Stomach (tissue), 9 donors: ENCODE data around the gene RINT1. TPM values are rescaled to one million over a fixed set of nuclear protein-coding genes. Genes with fewer than 3 reads are reported as not detected.

Experiments used
- DNase-seq, 2 donors: peaks; one replicate each; pipeline versions ENCODE4 v3.0.0 to v3.0.0-alpha.2; 2013 to 2019
- H3K27ac ChIP-seq, 5 donors: fragments of 200-600 bp in 4 of 5; sonication (generic) in 4 of 5; one replicate each; pipeline ENCODE4 v1.5.1; 2013 to 2019; ENCODE audit warnings: mild to moderate bottlenecking in 1 of 5, moderate library complexity in 1 of 5
- H3K27me3 ChIP-seq, 3 donors: fragments of 200-600 bp; sonication (generic); one replicate each; pipeline ENCODE4 v1.5.1; 2017 to 2019; ENCODE audit warnings: mixed run types in 1 of 3
- H3K36me3 ChIP-seq, 4 donors: fragments of 200-600 bp; sonication (generic); 1 replicate in 3 of 4; 2 replicates in 1 of 4; pipeline ENCODE4 v1.5.1; 2016 to 2019
- H3K4me1 ChIP-seq, 4 donors: fragments of 200-600 bp; sonication (generic); one replicate each; pipeline ENCODE4 v1.5.1; 2016 to 2019
- H3K4me3 ChIP-seq, 4 donors: fragments of 200-600 bp; sonication (generic) in 3 of 4; one replicate each; pipeline ENCODE4 v1.5.1; 2016 to 2019; ENCODE audit warnings: mild to moderate bottlenecking in 1 of 4
- H3K9me3 ChIP-seq, 4 donors: fragments of 200-600 bp; sonication (generic); one replicate each; pipeline ENCODE4 v1.5.1; 2016 to 2019
- CTCF ChIP-seq, 7 experiments: fragments of 450-650 bp in 4 of 7; fragments of 200-600 bp in 3 of 7; sonication (generic) in 3 of 7; IDR thresholded peaks; one replicate each; pipeline ENCODE4 v1.5.1; 2016 to 2019; ENCODE audit warnings: antibody characterized with exemption in 7 of 7, control low read depth in 2 of 7, mild to moderate bottlenecking in 1 of 7
- EP300 ChIP-seq: sonication (generic); formaldehyde crosslinking; IDR thresholded peaks from one replicate; pipeline ENCODE4 v1.6.1; 2017; ENCODE audit warnings: antibody characterized with exemption
- POLR2A ChIP-seq, 4 donors: fragments of 450-650 bp; IDR thresholded peaks; one replicate each; pipeline ENCODE4 v1.6.1; 2016; ENCODE audit warnings: antibody characterized with exemption in 4 of 4, control low read depth in 2 of 4, mild to moderate bottlenecking in 1 of 4, moderate library complexity in 1 of 4
- POLR2AphosphoS5 ChIP-seq, 3 donors: sonication (generic); formaldehyde crosslinking; IDR thresholded peaks; one replicate each; pipeline ENCODE4 v1.6.1; 2016; ENCODE audit warnings: antibody characterized with exemption in 3 of 3
- WGBS, 5 donors: extraction: QIAGEN DNeasy Blood & Tissue Kit in 3 of 5; methylation state at CpG; one replicate each; pipeline versions ENCODE4 v1.1.5 to v1.1.7; 2013 to 2018; 5-methylcytosine and 5-hydroxymethylcytosine counted together
- intact Hi-C: fragments of 100-400 bp; cut with DNase I; formaldehyde crosslinking; loops from one replicate; pipeline ENCODE4 v1.15.1; 2023; ENCODE audit warnings: low total_unique reads
- polyA plus RNA-seq, 3 donors: library from polyadenylated mRNA; stranded (reverse); fragments of 200-250 nt; gene quantifications; one replicate each; pipeline ENCODE4 v1.2.3, GENCODE V29; 2013
- total RNA-seq, 5 donors: library from RNA; depleted of rRNA; stranded (reverse); fragments of >200 nt; gene quantifications; one replicate each; pipeline versions ENCODE4 v1.1.0 to v1.2.3, GENCODE V29; 2014 to 2016
- donor health status: healthy with polysubstance abuse.
- donor health status: Bipolar disorder and iron deficiency.
- donor health status: healthy.

RINT1 gene
- total and polyA plus RNA-seq, 8 donors, result 4.9 to 79.4 (median 10.0) TPM

DNA sequence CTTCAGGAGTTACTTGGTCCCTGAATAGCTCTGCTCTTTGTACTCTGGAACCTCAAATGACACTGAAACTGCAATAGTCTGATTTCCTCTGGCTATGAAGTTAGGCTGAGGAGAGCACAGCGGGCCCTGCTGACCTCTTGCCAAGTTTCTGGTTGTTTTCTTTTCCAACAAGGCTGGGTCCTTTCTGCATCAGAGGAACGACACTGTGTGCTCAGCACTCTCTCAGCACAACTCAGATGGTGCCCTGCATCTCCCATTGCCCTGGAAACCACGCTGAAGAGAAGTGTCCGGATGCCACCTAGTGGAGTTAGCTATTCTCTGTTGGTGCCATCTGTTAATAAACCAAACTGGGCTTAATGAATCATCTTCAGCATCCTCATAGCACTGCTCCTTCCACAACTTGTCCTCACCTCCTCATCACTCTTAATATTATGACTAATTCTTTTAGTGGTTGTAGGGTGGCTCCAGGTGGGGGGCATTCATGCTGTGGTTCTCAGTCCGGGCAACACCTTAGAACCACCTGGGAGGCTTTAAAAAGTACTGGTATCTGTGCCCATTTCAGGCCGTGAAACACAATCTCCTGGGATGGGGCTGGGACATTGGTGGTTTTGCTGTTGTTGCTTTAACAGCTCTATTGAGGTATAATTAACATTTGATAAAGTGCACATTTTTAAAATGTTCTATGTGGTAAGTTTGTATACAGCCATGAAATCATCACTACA lies 57.5 kb downstream of the RINT1 start:
- Histone ChIP-seq H3K27me3 (no peaks in the 10 kb centered on the region), H3K36me3 (no peaks in the 10 kb centered on the region), H3K4me1 (peaks cover 0 to 10% (median 0%) of the 10 kb centered on the region in 4 donors), H3K4me3 (no peak overlapping the region), H3K9me3 (peaks cover 0 to 4% (median 0%) of the 10 kb centered on the region in 4 donors), H3K27ac (peak overlapping the region in 1 of 5 donors; percentile 13)
- TF ChIP-seq POLR2A (IDR thresholded peaks at IDR 0.05), result no peak
- TF ChIP-seq EP300, result no peak
- TF ChIP-seq CTCF (IDR thresholded peaks at IDR 0.05), result peak in 5 of 7 experiments; percentile 9 to 40 (median 24)
- peak in 1 of 3 donors; percentile 37 for TF ChIP-seq POLR2AphosphoS5 (IDR thresholded peaks at IDR 0.05)
- WGBS, 5 donors, result 27 to 31% (median 28%) methylated on average over 6 of the region's 6 CpGs
- intact Hi-C loops, result no loop called here
- peak; percentile 40 to 87 for DNase-seq

DNA sequence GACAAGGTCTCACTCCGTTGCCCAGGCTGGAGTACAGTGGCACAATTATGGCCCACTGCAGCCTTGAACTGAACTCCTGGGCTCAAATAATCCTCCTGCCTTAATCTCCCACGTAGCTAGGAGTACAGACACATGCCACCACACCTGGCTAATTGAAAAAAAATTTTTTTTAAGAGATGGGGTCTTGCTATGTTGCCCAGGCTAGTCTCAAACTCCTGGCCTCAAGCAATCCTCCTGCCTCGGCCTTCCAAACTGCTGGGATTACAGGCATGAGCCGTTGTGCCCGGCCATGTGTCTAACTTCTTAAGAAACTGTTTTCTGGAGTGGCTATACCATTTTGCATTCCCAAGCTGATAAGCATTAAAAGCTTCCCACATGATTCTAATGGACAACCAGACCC lies 58.8 kb downstream of the RINT1 start:
- TF ChIP-seq POLR2A (IDR thresholded peaks at IDR 0.05) (no peak), EP300 (no peak), CTCF (IDR thresholded peaks at IDR 0.05) (no peak), POLR2AphosphoS5 (IDR thresholded peaks at IDR 0.05) (no peak)
- WGBS, 5 donors, result 81 to 89% (median 84%) methylated on average over 5 of the region's 5 CpGs
- H3K27me3 ChIP-seq, result no peaks in the 10 kb centered on the region

GRCh38 chr7:105591522-105591921 lies 59.5 kb downstream of the RINT1 start:
- no peaks in the 10 kb centered on the region for H3K27me3 ChIP-seq
- peaks cover 0 to 10% (median 0%) of the 10 kb centered on the region in 4 donors for H3K4me1 ChIP-seq
- no peaks in the 10 kb centered on the region for H3K36me3 ChIP-seq
- DNase-seq, result no peak
- WGBS, 5 donors, result 65 to 74% (median 68%) methylated on average over 2 of the region's 2 CpGs
- intact Hi-C loops, result no loop called here
- no peaks in the 10 kb centered on the region for H3K9me3 ChIP-seq
- no peak for TF ChIP-seq POLR2A (IDR thresholded peaks at IDR 0.05)
- no peak for TF ChIP-seq EP300
- no peak for TF ChIP-seq CTCF (IDR thresholded peaks at IDR 0.05)
- TF ChIP-seq POLR2AphosphoS5 (IDR thresholded peaks at IDR 0.05), result no peak
- no peak overlapping the region for H3K27ac ChIP-seq
- no peak overlapping the region for H3K4me3 ChIP-seq

More for the DNA sequence above, 58.8 kb downstream of the RINT1 start:
- DNase-seq, result no peak
- no peaks in the 10 kb centered on the region for H3K36me3 ChIP-seq
- no peak overlapping the region for H3K27ac ChIP-seq
- no peaks in the 10 kb centered on the region for H3K9me3 ChIP-seq
- H3K4me1 ChIP-seq, result peaks cover 0 to 10% (median 0%) of the 10 kb centered on the region in 4 donors
- H3K4me3 ChIP-seq, result no peak overlapping the region
- intact Hi-C loops, result no loop called here

GRCh38 chr7:105594034-105594433 lies 62.0 kb downstream of the RINT1 start:
- Histone ChIP-seq H3K9me3 (no peaks in the 10 kb centered on the region), H3K4me1 (peaks cover 0 to 5% (median 0%) of the 10 kb centered on the region in 4 donors), H3K27ac (no peak overlapping the region), H3K36me3 (no peaks in the 10 kb centered on the region), H3K27me3 (no peaks in the 10 kb centered on the region), H3K4me3 (no peak overlapping the region)
- no peak for DNase-seq
- no peak for TF ChIP-seq EP300
- no peak for TF ChIP-seq CTCF (IDR thresholded peaks at IDR 0.05)
- no peak for TF ChIP-seq POLR2A (IDR thresholded peaks at IDR 0.05)
- TF ChIP-seq POLR2AphosphoS5 (IDR thresholded peaks at IDR 0.05), result no peak
- 36 to 60% (median 43%) methylated on average over 3 of the region's 3 CpGs for WGBS, 5 donors
- intact Hi-C loops, result no loop called here
